GM12892 (cell line): ENCODE results near the gene POMGNT1.

Experiments
- POLR2A ChIP-seq: IDR thresholded peaks from 2 replicates; pipeline ENCODE4 v1.6.1; 2011; ENCODE audit warnings: low read depth, low read length, control low read depth
- POLR2AphosphoS5 ChIP-seq: IDR thresholded peaks from 2 replicates; pipeline ENCODE4 v1.6.1; 2011; ENCODE audit warnings: low read depth, low read length, control low read depth

GRCh38 chr1:46168477-46168876 lies 29.8 kb downstream of the POMGNT1 start:
- TF ChIP-seq POLR2AphosphoS5 = no peak
- TF ChIP-seq POLR2A = no peak
